Measurements from ENCODE around the gene ARHGEF38. TPM values are rescaled to one million over a fixed set of nuclear protein-coding genes. Genes with fewer than 3 reads are reported as not detected.
"Not testable (repeated sequence)": the region's sequence is repeated elsewhere in the genome, so short reads cannot be mapped to it uniquely, and the experiment has no call there.

Gene ARHGEF38
- total RNA-seq, 3 donors from 2014 or later (not counting 1 experiment from before 2014, with no cell fraction given) = not detected

DNA sequence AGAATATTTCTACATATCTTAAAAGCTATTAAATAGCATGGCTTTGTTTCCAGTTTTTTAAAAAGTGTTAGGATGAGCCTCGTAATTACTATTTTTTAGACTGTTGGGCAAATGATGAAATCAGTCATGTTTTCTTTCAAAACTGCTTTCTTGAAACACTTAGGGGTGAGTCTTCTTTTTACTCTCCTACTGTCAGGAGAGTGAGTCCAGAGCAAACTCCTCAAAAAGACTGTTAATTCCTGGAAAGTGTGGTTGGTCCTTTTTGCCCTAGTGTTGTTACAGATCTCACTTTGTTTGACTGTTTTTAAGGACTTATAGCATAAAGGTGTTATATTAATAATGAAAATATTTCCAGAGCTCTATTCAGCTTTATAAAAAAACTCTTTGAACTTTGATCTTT lies 162.5 kb downstream of the ARHGEF38 start:
- Mint-ChIP-seq H3K27me3 (ENCODE audit: low read depth in 2 of 2) (no peaks in the 10 kb centered on the region), H3K4me1 (no peaks in the 10 kb centered on the region), H3K36me3 (no peaks in the 10 kb centered on the region), H3K27ac (no peak overlapping the region), H3K4me3 (no peak overlapping the region), H3K9me3 (no peaks in the 10 kb centered on the region)
- peaks cover 2% of the 10 kb centered on the region for H3K36me3 ChIP-seq (ENCODE audit: control insufficient read depth, insufficient read depth, low read length)
- no peaks in the 10 kb centered on the region for H3K9me3 ChIP-seq (ENCODE audit: control insufficient read depth, insufficient read depth, low read length)
- no peak for DNase-seq
- H3K4me1 ChIP-seq (ENCODE audit: control insufficient read depth, insufficient read depth, low read length) = no peaks in the 10 kb centered on the region
- intact Hi-C loops (cut with micrococcal nuclease) = no loop called here
- WGBS (ENCODE audit: insufficient coverage) = no CpG with 5 or more reads among the region's 1 CpG
- no peak overlapping the region for H3K4me3 ChIP-seq (ENCODE audit: low read length)
- TF ChIP-seq, protein P1, sequence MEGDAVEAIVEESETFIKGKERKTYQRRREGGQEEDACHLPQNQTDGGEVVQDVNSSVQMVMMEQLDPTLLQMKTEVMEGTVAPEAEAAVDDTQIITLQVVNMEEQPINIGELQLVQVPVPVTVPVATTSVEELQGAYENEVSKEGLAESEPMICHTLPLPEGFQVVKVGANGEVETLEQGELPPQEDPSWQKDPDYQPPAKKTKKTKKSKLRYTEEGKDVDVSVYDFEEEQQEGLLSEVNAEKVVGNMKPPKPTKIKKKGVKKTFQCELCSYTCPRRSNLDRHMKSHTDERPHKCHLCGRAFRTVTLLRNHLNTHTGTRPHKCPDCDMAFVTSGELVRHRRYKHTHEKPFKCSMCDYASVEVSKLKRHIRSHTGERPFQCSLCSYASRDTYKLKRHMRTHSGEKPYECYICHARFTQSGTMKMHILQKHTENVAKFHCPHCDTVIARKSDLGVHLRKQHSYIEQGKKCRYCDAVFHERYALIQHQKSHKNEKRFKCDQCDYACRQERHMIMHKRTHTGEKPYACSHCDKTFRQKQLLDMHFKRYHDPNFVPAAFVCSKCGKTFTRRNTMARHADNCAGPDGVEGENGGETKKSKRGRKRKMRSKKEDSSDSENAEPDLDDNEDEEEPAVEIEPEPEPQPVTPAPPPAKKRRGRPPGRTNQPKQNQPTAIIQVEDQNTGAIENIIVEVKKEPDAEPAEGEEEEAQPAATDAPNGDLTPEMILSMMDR (IDR thresholded peaks at IDR 0.05) = no peak
- no peak for ATAC-seq
- H3K27ac ChIP-seq (ENCODE audit: low read length) = no peak overlapping the region
- H3K27me3 ChIP-seq (ENCODE audit: control insufficient read depth, insufficient read depth, low read length) = no peaks in the 10 kb centered on the region

DNA sequence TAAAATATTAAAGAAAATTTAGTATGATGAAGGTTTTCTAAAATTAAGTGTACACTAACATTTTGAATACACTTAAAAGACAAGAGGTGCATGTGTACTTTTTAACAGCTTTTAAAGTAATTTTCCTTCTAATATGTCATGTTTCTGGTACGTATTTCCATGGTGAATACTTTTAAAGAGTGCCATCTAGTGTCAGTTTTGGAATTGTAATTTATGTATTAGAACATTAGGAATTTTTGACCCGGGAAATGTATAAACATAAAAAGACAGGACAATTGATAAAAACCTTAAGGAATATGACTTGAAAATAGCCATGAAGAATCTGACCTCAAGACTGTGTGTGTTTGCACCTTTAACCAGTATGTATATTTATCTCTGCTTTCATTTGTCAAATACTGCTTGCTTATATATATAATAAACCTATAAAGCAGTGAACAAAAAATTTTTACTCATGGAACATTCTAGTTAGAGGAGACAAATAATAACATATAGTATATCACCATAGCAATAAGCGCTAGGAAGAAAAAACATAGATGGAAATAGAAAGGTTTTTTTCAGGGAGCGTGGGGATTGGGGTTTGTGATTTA lies 163.4 kb downstream of the ARHGEF38 start:
- H3K4me1 Mint-ChIP-seq = no peaks in the 10 kb centered on the region
- no peaks in the 10 kb centered on the region for H3K9me3 ChIP-seq (ENCODE audit: control insufficient read depth, insufficient read depth, low read length)
- no peaks in the 10 kb centered on the region for H3K4me1 ChIP-seq (ENCODE audit: control insufficient read depth, insufficient read depth, low read length)
- no peak overlapping the region for H3K27ac ChIP-seq (ENCODE audit: low read length)
- DNase-seq (peak in 1 of 2 donors; percentile 54), ATAC-seq (no peak)
- H3K4me3 ChIP-seq (ENCODE audit: low read length) = no peak overlapping the region
- no peaks in the 10 kb centered on the region for H3K27me3 ChIP-seq (ENCODE audit: control insufficient read depth, insufficient read depth, low read length)
- no peak overlapping the region for H3K4me3 Mint-ChIP-seq
- peaks cover 2% of the 10 kb centered on the region for H3K36me3 ChIP-seq (ENCODE audit: control insufficient read depth, insufficient read depth, low read length)
- 50% methylated on average over 2 of the region's 4 CpGs for WGBS (ENCODE audit: insufficient coverage)
- H3K36me3 Mint-ChIP-seq = no peaks in the 10 kb centered on the region
- TF ChIP-seq, protein P1 (IDR thresholded peaks at IDR 0.05) = peak; percentile 57
- H3K9me3 Mint-ChIP-seq = no peaks in the 10 kb centered on the region
- no peaks in the 10 kb centered on the region for H3K27me3 Mint-ChIP-seq (ENCODE audit: low read depth in 2 of 2)
- no peak overlapping the region for H3K27ac Mint-ChIP-seq
- intact Hi-C loops (cut with micrococcal nuclease) = no loop called here

DNA sequence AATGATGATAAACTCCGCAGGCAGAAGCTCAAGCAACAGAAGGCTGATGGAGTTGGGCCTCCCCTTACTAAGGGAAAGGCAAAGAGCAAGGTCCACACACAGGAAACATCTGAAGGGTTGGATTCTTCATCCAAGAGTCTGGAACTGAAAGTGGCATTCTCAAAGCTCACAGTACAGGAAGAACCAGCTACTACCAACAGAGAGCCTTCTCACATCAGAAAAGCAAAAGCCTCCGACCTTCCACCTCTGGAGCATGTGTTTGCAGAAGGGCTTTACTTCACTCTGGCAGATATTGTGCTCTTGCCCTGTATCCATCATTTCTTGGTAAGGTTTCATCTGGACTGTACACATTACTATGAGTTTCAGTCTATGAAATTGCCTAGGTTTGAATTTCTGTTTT lies 166.8 kb downstream of the ARHGEF38 start:
- ATAC-seq = no peak
- Histone ChIP-seq H3K27ac (ENCODE audit: low read length) (no peak overlapping the region), H3K4me1 (ENCODE audit: control insufficient read depth, insufficient read depth, low read length) (no peaks in the 10 kb centered on the region), H3K4me3 (ENCODE audit: low read length) (no peak overlapping the region), H3K27me3 (ENCODE audit: control insufficient read depth, insufficient read depth, low read length) (no peaks in the 10 kb centered on the region), H3K36me3 (ENCODE audit: control insufficient read depth, insufficient read depth, low read length) (peaks cover 2% of the 10 kb centered on the region), H3K9me3 (ENCODE audit: control insufficient read depth, insufficient read depth, low read length) (no peaks in the 10 kb centered on the region)
- DNase-seq = no peak
- H3K36me3 Mint-ChIP-seq = no peaks in the 10 kb centered on the region
- no peak overlapping the region for H3K4me3 Mint-ChIP-seq
- 96% methylated on average over 2 of the region's 2 CpGs for WGBS (ENCODE audit: insufficient coverage)
- intact Hi-C loops (cut with micrococcal nuclease) = no loop called here
- no peaks in the 10 kb centered on the region for H3K27me3 Mint-ChIP-seq (ENCODE audit: low read depth in 2 of 2)
- no peak overlapping the region for H3K27ac Mint-ChIP-seq
- no peaks in the 10 kb centered on the region for H3K9me3 Mint-ChIP-seq
- TF ChIP-seq, protein P1 (IDR thresholded peaks at IDR 0.05) = no peak
- H3K4me1 Mint-ChIP-seq = no peaks in the 10 kb centered on the region

DNA sequence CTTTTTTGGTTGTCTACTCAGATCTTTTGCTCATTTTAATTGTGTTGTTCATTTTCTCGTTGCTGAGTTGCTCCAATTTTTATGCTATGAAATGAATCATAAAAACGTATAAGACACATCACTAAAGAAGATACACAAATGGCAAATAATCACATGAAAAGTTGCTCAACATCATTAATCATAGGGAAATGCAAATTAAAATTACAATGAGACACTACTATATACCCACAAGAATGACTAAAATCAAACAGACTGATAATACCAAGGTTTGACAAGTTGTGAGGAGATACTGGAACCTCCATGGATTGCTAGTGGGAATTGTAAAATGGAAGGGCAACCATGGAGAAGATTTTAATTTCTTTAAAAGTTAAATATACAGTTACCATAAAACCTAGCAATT lies 173.2 kb downstream of the ARHGEF38 start:
- intact Hi-C loops (cut with micrococcal nuclease) = no loop called here
- H3K27me3 Mint-ChIP-seq (ENCODE audit: low read depth in 2 of 2) = no peaks in the 10 kb centered on the region
- DNase-seq (no peak), ATAC-seq (no peak)
- TF ChIP-seq, protein P1 (IDR thresholded peaks at IDR 0.05) = no peak
- no peaks in the 10 kb centered on the region for H3K4me1 Mint-ChIP-seq
- H3K36me3 Mint-ChIP-seq = no peaks in the 10 kb centered on the region
- no peak overlapping the region for H3K27ac Mint-ChIP-seq
- H3K9me3 Mint-ChIP-seq = no peaks in the 10 kb centered on the region
- Histone ChIP-seq H3K27ac (ENCODE audit: low read length) (no peak overlapping the region), H3K36me3 (ENCODE audit: control insufficient read depth, insufficient read depth, low read length) (no peaks in the 10 kb centered on the region), H3K27me3 (ENCODE audit: control insufficient read depth, insufficient read depth, low read length) (no peaks in the 10 kb centered on the region), H3K9me3 (ENCODE audit: control insufficient read depth, insufficient read depth, low read length) (no peaks in the 10 kb centered on the region), H3K4me1 (ENCODE audit: control insufficient read depth, insufficient read depth, low read length) (no peaks in the 10 kb centered on the region), H3K4me3 (ENCODE audit: low read length) (no peak overlapping the region)
- H3K4me3 Mint-ChIP-seq = no peak overlapping the region
- 82% methylated on average over 2 of the region's 2 CpGs for WGBS (ENCODE audit: insufficient coverage)

DNA sequence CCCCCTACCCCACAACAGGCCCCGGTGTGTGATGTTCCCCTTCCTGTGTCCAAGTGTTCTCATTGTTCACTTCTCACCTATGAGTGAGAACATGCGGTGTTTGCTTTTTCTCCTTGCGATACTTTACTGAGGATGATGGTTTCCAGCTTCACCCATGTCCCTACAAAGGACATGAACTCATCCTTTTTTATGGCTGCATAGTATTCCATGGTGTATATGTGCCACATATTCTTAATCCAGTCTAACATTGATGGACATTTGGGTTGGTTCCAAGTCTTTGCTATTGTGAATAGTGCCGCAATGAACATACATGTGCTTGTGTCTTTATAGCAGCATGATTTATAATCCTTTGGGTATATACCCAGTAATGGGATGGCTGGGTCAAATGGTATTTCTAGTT lies 177.5 kb downstream of the ARHGEF38 start:
- H3K27ac ChIP-seq (ENCODE audit: low read length); H3K4me1 ChIP-seq (ENCODE audit: control insufficient read depth, insufficient read depth, low read length); H3K27me3 Mint-ChIP-seq (ENCODE audit: low read depth in 2 of 2); ATAC-seq; H3K9me3 ChIP-seq (ENCODE audit: control insufficient read depth, insufficient read depth, low read length); H3K9me3 Mint-ChIP-seq; H3K4me1 Mint-ChIP-seq; intact Hi-C loops (cut with micrococcal nuclease); H3K27me3 ChIP-seq (ENCODE audit: control insufficient read depth, insufficient read depth, low read length); H3K36me3 ChIP-seq (ENCODE audit: control insufficient read depth, insufficient read depth, low read length); DNase-seq; H3K27ac Mint-ChIP-seq; H3K4me3 Mint-ChIP-seq; H3K4me3 ChIP-seq (ENCODE audit: low read length): not testable (repeated sequence)
- H3K36me3 Mint-ChIP-seq = peaks cover 13% of the 10 kb centered on the region
- 100% methylated on average over 4 of the region's 4 CpGs for WGBS (ENCODE audit: insufficient coverage)
